ENCODE results near the gene TTC28.

- TF ChIP-seq CTCF (IDR thresholded peaks at IDR 0.05) (no peak), EZH2 (IDR thresholded peaks at IDR 0.05) (no peak), EZH2phosphoT487 (IDR thresholded peaks at IDR 0.05) (no peak)
Observed at GRCh38 chr22:28507896-28508295, 171.7 kb downstream of the TTC28 start.
